GM19395 (cell line): ENCODE measurements around the gene RPS10.
"Not testable (repeated sequence)": the region's sequence is repeated elsewhere in the genome, so short reads cannot be mapped to it uniquely, and the experiment has no call there.

Experiments used
- ATAC-seq: cut with Tn5 transposase; IDR thresholded peaks from one replicate; pipeline ENCODE4 v1.9.1; 2021; ENCODE audit warnings: mild to moderate bottlenecking, moderate library complexity; ENCODE audit not compliant: unreplicated experiment

RPS10 gene

GRCh38 chr6:34374069-34374468 lies 51.8 kb downstream of the RPS10 start:
- ATAC-seq = no peak

GRCh38 chr6:34373511-34373910 lies 52.4 kb downstream of the RPS10 start:
- no peak for ATAC-seq

- ATAC-seq = not testable (repeated sequence)
Observed at GRCh38 chr6:34371865-34372264, 54.0 kb downstream of the RPS10 start.

- ATAC-seq = no peak
Observed at GRCh38 chr6:34370361-34370760, 55.5 kb downstream of the RPS10 start.

GRCh38 chr6:34369385-34369784 lies 56.5 kb downstream of the RPS10 start:
- ATAC-seq = no peak
